Measurements from ENCODE around the gene USF2.

GRCh38 chr19:35313587-35313986 lies 44.8 kb downstream of the USF2 start:
- TF ChIP-seq EZH2 (IDR thresholded peaks at IDR 0.05; ENCODE audit: borderline replicate concordance, low read length) (no peak), CTCF (conservative IDR thresholded peaks at IDR 0.05 in 1 of 2, IDR thresholded peaks at IDR 0.05 in 1 of 2; ENCODE audit: extremely low read depth in 1 of 2, insufficient read depth in 1 of 2, low read depth in 1 of 2, low read length in 2 of 2) (no peak)
